Stimulated activated naive CD8-positive, alpha-beta T cell treated with anti-CD3 and anti-CD28 coated beads, Interleukin-15, Interleukin-2, amounts not matched to agents 100 ng/mL and 50 ng/mL, for 24 hours (primary cell): ENCODE data around the gene GIPC1.
"Not testable (repeated sequence)": the region's sequence is repeated elsewhere in the genome, so short reads cannot be mapped to it uniquely, and the experiment has no call there.

Experiments
- H3K27ac Mint-ChIP-seq: one replicate; pipeline ENCODE4 v1.8.0; 2021; ENCODE audit warnings: mild to moderate bottlenecking, mixed read lengths
- H3K27me3 Mint-ChIP-seq: one replicate; pipeline ENCODE4 v1.8.0; 2021; ENCODE audit warnings: mixed read lengths
- H3K36me3 Mint-ChIP-seq: one replicate; pipeline ENCODE4 v1.8.0; 2021; ENCODE audit warnings: low read depth, mixed read lengths
- H3K4me1 Mint-ChIP-seq: one replicate; pipeline ENCODE4 v1.8.0; 2021; ENCODE audit warnings: low read depth, mixed read lengths
- H3K4me3 Mint-ChIP-seq: one replicate; pipeline ENCODE4 v1.8.0; 2021; ENCODE audit warnings: mild to moderate bottlenecking, mixed read lengths
- H3K9me3 Mint-ChIP-seq: one replicate; pipeline ENCODE4 v1.8.0; 2021; ENCODE audit warnings: mixed read lengths

GIPC1 gene, protein sequence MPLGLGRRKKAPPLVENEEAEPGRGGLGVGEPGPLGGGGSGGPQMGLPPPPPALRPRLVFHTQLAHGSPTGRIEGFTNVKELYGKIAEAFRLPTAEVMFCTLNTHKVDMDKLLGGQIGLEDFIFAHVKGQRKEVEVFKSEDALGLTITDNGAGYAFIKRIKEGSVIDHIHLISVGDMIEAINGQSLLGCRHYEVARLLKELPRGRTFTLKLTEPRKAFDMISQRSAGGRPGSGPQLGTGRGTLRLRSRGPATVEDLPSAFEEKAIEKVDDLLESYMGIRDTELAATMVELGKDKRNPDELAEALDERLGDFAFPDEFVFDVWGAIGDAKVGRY

DNA sequence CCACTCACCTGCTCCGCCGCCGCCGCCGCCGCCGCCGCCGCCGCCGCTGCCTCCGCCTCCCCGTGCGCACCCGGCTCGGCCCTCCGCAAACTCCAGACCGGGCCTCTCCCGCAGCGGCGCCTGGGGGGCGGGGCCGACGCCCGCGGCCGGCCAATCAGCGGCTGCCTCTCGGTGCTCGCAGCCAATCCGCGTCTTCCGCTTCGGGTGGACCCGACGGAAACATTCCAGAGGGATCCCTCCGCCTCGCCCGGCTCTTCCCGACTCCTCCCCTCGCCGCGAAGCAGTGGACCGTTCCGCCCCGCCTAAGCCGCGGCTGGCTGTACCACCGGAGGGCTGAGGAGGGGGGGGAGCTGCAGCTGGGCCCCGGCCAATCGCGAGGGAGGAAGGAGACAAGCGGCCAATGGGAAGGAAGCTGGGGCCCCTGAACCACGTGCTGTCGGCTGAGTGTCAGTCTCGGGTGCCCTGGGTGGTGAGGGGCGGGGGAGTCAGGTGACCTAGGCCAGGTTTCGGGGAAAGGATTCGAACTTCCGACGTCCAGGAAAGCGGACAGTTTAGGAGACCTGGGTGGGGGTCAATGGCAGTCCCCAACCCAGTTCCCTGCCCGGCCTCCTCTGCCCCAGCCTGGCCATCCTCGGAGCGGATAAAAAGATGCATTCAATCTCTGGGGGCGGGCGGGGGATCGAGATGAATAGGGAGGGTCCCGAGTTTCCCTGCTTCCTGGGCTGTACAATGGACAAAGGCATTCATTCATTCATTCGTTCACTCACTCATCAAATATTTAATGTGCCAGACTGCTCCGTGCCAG, at the start of gene GIPC1:
Gene GIPC1 (minus strand): TSS at position 99 of the 805 bp plus-strand sequence. CDS start 13,151 bp downstream, outside the sequence.
- Mint-ChIP-seq H3K36me3 (peaks cover 4% of the 10 kb centered on the region), H3K9me3 (no peaks in the 10 kb centered on the region), H3K27ac (peak within 1 kb of the TSS; percentile 76), H3K27me3 (no peaks in the 10 kb centered on the region), H3K4me3 (peak within 1 kb of the TSS; percentile 85), H3K4me1 (peaks cover 12% of the 10 kb centered on the region)

DNA sequence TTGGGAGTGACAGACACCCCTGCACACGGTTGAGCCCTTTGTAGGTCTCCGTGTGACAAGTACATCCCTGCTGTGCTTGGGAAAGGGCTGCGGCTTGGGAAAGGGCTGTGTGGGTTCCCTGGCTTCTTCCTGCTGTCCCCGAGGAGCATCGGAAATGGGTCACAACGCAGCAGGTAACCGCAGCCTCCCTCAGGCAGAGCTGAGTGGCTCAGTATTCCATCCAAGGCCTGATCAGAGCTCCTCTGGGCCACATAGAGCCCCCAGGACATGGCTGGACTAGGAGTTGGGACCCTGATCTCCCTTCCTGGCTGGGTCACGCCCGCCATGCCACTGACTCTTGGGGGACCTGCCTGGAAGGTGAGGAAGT, 49.8 kb upstream of the GIPC1 start:
- no peak overlapping the region for H3K4me3 Mint-ChIP-seq
- H3K9me3 Mint-ChIP-seq, result no peaks in the 10 kb centered on the region
- peaks cover 7% of the 10 kb centered on the region for H3K36me3 Mint-ChIP-seq
- H3K27ac Mint-ChIP-seq, result no peak overlapping the region
- peaks cover 14% of the 10 kb centered on the region for H3K4me1 Mint-ChIP-seq
- H3K27me3 Mint-ChIP-seq, result no peaks in the 10 kb centered on the region

DNA sequence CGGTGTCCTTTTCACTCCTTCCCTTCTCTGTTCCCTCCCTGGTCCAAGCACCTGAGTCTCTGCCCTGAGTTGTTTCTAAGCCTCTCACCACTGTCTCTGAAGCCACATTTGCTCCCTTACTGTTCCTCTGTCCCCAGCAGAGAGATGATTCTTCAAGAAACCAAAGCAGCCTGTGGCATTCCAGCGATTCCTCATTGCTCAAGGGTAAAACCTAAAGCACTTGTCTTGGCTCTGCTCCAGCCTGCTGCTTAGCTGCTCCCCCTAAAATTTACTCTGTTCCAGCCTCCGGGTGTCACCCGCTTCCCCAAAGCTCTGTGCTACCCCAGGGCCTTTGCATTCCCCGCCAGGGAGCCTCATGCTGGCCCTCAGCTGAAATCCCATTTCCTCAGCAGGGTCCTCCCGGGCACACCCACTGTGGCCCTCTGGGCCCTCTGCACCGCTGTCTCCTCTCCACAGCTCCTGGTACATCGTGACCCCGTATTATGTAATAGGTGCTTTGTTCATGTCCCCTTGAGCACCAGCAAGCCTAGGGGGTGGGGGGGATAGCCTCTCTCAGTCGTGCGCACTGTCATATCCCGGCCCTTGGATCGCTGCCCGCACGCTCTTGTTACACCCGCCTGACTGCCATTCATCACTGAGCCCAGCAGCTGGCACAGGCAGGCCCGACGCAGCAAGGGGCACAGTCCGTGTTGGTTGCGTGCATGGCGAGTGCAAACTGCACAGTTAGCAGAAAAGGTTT, 49.2 kb upstream of the GIPC1 start:
- peaks cover 7% of the 10 kb centered on the region for H3K36me3 Mint-ChIP-seq
- no peaks in the 10 kb centered on the region for H3K27me3 Mint-ChIP-seq
- no peak overlapping the region for H3K4me3 Mint-ChIP-seq
- no peaks in the 10 kb centered on the region for H3K9me3 Mint-ChIP-seq
- peaks cover 9% of the 10 kb centered on the region for H3K4me1 Mint-ChIP-seq
- H3K27ac Mint-ChIP-seq, result peak overlapping the region; percentile 30

DNA sequence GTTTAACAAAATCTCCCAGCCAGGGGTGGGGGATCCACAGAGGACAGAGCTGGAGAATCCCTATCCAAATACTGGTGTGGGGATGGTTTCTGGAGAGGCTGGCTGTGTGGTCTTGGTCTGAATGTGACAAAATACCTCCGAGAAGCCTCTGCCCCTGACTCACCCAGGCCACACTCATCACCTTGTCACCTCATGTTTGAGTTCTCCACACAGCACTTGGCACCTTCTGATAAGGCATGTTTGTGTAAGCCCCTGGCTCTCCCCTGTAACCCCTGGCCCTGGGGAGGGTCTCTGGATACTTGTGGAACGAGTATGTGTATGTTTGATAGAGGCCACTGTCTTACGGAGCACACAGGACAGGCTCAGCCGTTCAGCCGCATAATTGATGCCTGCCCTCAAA, 48.1 kb upstream of the GIPC1 start:
- Mint-ChIP-seq H3K36me3 (peaks cover 8% of the 10 kb centered on the region), H3K27ac (no peak overlapping the region), H3K27me3 (no peaks in the 10 kb centered on the region), H3K4me3 (no peak overlapping the region), H3K4me1 (peaks cover 9% of the 10 kb centered on the region), H3K9me3 (no peaks in the 10 kb centered on the region)

DNA sequence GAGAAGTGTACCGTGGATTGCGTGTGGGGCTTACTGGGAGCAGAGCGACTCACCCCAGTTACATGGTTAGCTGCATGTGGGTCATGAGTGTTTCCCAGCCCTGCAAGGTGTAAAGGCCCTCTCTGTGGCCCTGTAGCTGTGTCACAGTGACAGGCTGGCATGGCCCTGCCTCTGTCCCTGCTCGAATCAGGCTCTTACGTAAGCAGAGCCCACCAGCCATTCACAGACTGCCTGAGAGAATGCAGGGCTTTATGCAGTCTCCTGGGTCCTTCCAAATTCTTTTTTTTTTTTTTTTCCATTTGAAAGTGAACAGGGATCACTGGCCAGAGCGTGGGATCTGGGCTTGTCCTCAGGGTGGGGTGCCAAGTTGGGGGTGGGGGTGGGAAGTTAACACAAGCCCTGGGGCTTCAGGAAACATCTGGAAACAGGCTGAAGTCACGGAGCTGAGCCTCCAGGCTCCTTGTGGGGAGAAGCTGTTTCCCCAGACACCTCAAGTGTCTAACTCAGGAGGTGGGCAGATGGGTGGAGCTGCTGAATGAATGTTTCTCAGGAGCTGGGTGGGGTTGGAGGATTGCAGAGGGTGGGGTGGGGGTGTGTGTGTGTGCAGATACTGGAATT, 46.9 kb upstream of the GIPC1 start:
- H3K36me3 Mint-ChIP-seq, result peaks cover 8% of the 10 kb centered on the region
- peaks cover 13% of the 10 kb centered on the region for H3K4me1 Mint-ChIP-seq
- H3K4me3 Mint-ChIP-seq, result no peak overlapping the region
- H3K27ac Mint-ChIP-seq, result no peak overlapping the region
- no peaks in the 10 kb centered on the region for H3K9me3 Mint-ChIP-seq
- no peaks in the 10 kb centered on the region for H3K27me3 Mint-ChIP-seq

DNA sequence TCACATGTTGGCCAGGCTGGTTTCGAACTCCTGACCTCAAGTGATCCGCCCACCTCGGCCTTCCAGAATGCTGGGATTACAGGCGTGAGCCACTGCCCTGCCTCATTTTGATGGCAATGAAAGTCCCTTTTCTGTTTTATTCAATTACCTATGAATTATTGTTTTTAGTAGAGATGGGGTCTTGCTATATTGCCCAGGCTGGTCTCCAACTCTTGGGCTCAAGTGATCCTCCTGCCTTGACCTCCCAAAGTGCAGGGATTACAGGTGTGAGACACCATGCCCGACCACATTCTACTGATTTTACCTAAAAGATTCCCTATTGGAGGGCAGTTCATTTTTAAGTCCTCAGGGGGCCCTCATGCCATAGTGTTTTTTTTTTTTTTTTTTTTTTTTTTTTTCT, 46.1 kb upstream of the GIPC1 start:
- H3K27ac Mint-ChIP-seq, H3K9me3 Mint-ChIP-seq, H3K36me3 Mint-ChIP-seq, H3K27me3 Mint-ChIP-seq, H3K4me3 Mint-ChIP-seq: not testable (repeated sequence)
- H3K4me1 Mint-ChIP-seq, result peaks cover 13% of the 10 kb centered on the region

DNA sequence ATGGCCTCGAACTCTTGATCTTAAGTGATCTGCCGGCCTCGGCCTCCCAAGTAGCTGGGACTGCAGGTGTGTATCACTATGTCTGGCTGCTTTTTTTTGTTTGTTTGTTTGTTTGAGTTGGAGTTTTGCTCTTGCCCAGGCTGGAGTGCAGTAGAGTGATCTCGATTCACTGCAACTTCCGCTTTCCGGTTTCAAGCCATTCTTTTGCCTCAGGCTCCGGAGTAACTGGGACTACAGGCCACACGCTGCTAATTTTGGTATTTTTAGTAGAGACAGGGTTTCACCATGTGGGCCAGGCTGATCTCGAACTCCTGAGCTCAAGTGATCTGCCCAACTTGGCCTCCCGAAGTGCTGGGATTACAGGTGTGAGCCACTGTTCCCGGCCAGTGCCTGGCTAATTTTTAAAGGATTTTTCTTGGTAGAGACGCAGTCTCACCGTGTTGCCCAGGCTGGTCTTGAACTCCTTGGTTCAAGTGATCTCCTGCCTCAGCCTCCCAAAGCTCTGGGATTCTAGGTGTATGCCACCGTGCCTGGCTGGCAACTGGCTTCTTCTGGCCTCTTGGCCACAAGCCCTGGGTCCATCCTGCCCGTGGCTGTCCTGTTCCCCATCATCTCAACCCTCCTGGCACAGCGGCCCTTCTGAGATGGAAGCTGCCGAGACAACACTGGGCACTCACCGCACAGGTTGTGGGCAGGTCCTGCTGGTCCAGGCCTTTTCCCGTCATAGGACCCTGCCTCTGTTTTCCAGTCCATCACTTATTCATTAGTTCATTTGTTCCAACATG, 45.0 kb upstream of the GIPC1 start:
- Mint-ChIP-seq H3K4me3 (no peak overlapping the region), H3K9me3 (no peaks in the 10 kb centered on the region), H3K4me1 (peaks cover 22% of the 10 kb centered on the region), H3K36me3 (peaks cover 5% of the 10 kb centered on the region), H3K27ac (no peak overlapping the region), H3K27me3 (no peaks in the 10 kb centered on the region)

DNA sequence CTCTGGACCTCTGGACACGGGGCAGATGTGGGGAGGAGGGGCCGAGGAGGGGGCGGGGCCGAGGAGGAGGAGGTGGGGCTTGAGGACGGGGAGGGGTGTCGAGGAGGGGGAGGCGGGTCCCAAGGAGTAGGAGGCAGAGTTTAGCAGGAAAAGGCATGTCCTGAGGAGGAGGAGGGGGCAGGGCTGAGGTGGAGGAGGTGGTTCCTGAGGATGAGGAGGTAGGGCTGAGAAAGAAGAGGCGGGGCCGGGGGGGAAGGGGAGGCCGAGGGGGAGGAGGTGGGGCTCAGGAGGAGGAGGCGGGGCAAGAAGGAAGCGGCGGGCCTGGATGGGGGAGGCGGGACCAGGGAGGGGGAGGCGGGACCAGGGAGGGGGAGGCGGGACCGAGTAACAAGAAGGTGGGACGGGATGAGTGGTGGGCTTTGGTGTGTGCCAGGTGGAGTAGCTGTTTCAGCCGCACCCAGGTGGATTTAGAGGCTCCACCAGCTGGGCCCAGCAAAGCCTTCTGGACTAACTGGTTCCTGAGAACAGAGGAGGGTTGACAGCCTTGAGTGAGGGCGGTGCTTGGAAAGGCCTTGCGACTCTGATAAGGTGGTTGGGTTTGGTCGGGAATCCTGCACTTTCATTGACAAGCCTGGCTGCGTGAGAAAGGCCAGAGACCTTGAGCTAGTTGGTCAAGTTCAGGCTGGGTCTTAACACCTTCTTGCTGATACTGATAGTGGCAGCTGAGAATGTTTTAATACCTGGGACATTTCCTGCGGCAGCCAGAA, 41.2 kb upstream of the GIPC1 start:
- Mint-ChIP-seq H3K27me3 (no peaks in the 10 kb centered on the region), H3K4me1 (peaks cover 38% of the 10 kb centered on the region), H3K4me3 (no peak overlapping the region), H3K27ac (no peak overlapping the region), H3K36me3 (peaks cover 14% of the 10 kb centered on the region), H3K9me3 (no peaks in the 10 kb centered on the region)

DNA sequence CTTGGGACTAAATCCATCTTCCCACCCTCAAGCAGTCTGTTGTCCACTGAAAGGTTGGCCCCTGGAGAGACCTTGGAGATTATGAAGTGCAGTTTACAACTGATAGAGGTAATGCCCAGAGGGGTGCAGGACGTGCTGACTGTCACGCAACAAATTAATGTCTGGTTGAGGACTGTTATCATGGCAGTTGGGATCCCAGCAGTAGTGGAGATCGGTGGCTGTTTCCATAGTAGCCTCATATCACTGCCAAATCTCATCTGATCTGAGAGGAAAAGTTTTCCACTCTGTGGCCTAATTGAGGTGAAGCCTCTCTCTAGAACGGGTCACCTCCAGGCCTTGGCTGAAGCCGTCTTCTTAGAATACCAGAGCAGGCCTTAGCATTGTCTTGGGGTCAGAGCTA, 37.5 kb upstream of the GIPC1 start:
- no peaks in the 10 kb centered on the region for H3K9me3 Mint-ChIP-seq
- H3K4me1 Mint-ChIP-seq, result peaks cover 59% of the 10 kb centered on the region
- H3K27me3 Mint-ChIP-seq, result no peaks in the 10 kb centered on the region
- no peak overlapping the region for H3K27ac Mint-ChIP-seq
- H3K36me3 Mint-ChIP-seq, result peaks cover 10% of the 10 kb centered on the region
- no peak overlapping the region for H3K4me3 Mint-ChIP-seq

DNA sequence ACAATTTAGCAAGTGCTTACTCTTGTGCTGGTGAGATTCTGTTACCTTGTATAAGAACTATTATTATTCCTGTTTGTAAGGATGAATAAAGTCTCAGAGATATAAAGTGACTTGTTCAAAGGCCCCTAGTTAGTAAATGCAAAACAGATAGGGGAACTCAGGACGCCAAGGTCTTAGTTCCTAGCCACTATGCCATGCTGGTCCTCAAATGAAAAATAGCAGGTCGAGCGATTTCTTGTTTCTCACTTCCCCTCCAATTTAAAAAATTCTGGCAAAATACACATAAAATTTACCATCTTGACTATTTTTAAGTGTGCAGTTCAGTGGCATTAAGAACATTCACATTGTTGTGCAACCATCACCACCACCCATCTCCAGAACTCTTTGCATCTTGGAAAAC, 34.6 kb upstream of the GIPC1 start:
- peak overlapping the region; percentile 94 for H3K4me3 Mint-ChIP-seq
- H3K4me1 Mint-ChIP-seq, result peaks cover 43% of the 10 kb centered on the region
- H3K27ac Mint-ChIP-seq, result peak overlapping the region; percentile 1
- H3K27me3 Mint-ChIP-seq, result no peaks in the 10 kb centered on the region
- peaks cover 10% of the 10 kb centered on the region for H3K36me3 Mint-ChIP-seq
- no peaks in the 10 kb centered on the region for H3K9me3 Mint-ChIP-seq

DNA sequence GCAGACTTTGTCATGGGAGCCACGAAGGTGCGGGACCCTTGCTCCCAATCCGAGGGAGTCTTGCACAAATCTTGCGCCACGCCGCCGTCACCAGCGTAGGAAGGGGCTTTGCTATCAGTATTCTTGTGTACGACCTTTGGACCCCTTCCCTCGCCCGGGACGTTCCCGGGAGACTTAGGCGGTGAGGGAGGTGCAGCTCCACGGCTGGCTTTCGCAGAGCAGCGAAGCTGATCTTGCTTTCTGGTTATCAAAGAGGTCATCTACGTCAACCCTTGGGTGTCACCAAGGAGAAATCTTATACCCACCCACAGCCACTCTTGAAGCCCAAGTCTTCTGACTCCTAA, 34.0 kb upstream of the GIPC1 start:
- Mint-ChIP-seq H3K4me1 (peaks cover 42% of the 10 kb centered on the region), H3K27me3 (no peaks in the 10 kb centered on the region), H3K4me3 (peak overlapping the region; percentile 94), H3K27ac (peak overlapping the region; percentile 93), H3K9me3 (no peaks in the 10 kb centered on the region), H3K36me3 (peaks cover 10% of the 10 kb centered on the region)

DNA sequence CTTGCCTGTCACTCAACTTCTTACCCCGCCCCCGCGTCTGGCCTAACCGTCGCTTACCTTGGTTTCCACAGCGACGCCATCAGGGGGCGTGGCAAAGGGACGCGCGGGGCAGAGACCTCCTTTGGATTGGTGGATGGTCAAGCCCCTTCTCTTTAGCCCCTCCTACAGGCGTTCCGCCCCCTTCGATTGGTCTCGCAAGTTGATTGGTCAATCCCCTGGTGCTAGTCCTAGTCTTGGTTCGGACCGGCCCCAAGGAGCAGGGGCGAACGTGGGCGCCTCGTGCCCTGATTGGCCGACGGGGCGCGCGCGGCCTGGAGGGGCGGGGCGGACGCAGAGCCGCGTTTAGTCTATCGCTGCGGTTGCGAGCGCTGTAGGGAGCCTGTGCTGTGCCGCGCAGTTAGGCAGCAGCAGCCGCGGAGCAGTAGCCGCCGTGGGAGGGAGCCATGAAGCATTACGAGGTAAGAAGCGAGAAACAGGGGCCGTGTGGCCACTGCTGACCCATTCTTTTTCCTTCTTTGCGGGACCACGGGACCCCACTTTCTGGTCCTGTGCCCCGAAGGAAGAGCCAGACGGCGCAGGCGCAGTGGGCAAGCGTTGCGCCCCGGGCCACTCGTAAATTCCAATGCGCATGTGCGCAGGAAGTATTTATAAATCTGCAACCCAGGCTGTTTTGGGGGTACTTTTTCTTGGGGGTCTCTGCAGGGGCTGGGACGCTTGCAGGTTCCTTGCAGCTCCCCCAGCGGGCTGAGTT, 33.5 kb upstream of the GIPC1 start, which contains the start of gene TECR:
Gene TECR (plus strand): TSS at position 341 of the 751 bp plus-strand sequence. CDS start 103 bp downstream, at position 444.
- H3K4me3 Mint-ChIP-seq, result peak within 1 kb of the TSS; percentile 94
- H3K9me3 Mint-ChIP-seq, result no peaks in the 10 kb centered on the region
- H3K36me3 Mint-ChIP-seq, result peaks cover 10% of the 10 kb centered on the region
- peak within 1 kb of the TSS; percentile 96 for H3K27ac Mint-ChIP-seq
- peaks cover 38% of the 10 kb centered on the region for H3K4me1 Mint-ChIP-seq
- no peaks in the 10 kb centered on the region for H3K27me3 Mint-ChIP-seq
